LNCAP (cell line): ENCODE results near the gene SLC9A2.
A peak's percentile ranks its signal among the peaks of the same experiment; 100 is the strongest.

Experiments
- CTCF ChIP-seq: fragments of 450-650 bp; IDR thresholded peaks from 2 replicates; pipeline ENCODE4 v1.5.1; 2017; ENCODE audit warnings: mild to moderate bottlenecking

The SLC9A2 gene

GRCh38 chr2:102603904-102604303, 15.4 kb upstream of the SLC9A2 start:
- no peak for TF ChIP-seq CTCF

GRCh38 chr2:102604769-102605168, 14.6 kb upstream of the SLC9A2 start:
- no peak for TF ChIP-seq CTCF

- no peak for TF ChIP-seq CTCF
Observed at GRCh38 chr2:102606353-102606752, 13.0 kb upstream of the SLC9A2 start.

GRCh38 chr2:102615620-102616436, 3.5 kb upstream of the SLC9A2 start:
- TF ChIP-seq CTCF: peak; percentile 90

GRCh38 chr2:102618452-102619413, 620 bp upstream of the SLC9A2 start:
- TF ChIP-seq CTCF: no peak

GRCh38 chr2:102620332-102620731, 979 bp downstream of the SLC9A2 start:
- TF ChIP-seq CTCF: no peak

GRCh38 chr2:102621630-102622029, 2.3 kb downstream of the SLC9A2 start:
- no peak for TF ChIP-seq CTCF
